Head of caudate nucleus (tissue), 42 donors: Measurements from ENCODE around the gene KAZN.
A peak's percentile ranks its signal among the peaks of the same experiment; 100 is the strongest.

ENCODE experiments used
- DNase-seq, 42 donors: peaks; one replicate each; pipeline versions ENCODE4 v3.0.0 to v3.0.0-alpha.2; 2020 to 2021; ENCODE audit warnings: mixed read lengths in 7 of 42
- intact Hi-C: fragments of 100-400 bp; cut with DNase I; formaldehyde crosslinking; loops from one replicate; pipeline ENCODE4 v1.15.0; 2022

KAZN gene

DNA sequence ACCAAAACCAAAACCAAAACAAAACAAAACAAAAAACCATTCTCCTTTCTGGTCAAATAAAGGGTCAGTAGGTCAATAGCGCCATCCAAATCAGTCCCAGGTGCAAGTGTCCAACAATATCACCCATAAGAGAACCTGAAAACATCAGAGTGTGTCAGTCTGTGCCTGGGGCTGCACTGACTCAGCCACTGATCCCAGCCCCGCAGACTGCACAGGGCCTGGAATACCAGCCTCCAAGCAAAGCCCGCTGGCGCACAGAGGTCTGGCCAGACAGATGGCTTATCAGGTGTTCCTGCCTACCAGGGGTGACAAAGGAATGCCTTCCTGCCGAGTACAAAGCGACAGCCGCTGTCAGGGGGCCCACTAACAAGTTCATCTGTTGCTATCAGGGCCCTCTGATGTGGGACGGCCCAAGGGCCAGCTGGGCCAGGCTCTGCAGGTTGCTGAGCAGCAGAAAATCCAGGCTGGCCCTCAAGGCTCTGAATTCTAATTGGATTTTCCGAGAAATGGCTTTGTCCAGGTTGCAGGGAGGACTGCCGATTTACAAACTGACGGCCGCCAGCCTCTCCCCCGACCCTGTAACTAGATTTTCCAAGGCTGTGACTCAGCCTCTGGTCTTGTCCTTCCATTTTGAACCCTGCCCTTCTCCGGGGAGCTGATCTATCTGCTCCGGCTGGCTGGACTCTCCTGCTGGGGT is 541.3 kb downstream of the KAZN start:
- no peak for DNase-seq
- intact Hi-C loops = no loop called here

DNA sequence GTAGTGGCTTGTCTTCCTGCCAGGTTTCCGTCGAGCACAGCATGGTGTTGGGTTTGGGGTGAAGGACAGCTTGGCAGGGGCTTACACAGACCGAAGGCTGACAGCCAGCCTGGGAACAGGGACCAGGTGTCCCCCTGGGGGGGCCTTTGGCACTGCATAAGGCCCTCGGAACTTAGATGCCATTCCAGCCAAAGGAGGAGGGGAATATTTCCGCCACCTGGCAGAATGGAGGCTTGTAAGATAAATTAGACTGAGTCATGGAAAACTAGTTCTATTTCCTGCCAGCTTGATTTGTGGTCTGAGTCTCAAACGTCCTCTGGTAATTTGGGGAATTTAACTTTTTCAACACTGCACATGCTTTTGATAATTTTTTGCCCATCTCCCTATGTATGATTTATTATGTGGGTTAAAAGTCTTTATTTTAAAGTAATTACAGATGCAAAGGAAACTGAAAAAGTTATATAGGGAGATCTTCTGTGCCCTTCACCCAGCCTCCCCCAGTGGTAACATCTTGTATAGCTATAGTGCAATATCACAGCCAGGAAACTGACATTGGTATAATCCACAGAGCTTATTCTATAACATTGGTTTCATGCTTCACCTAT is 543.6 kb downstream of the KAZN start:
- no peak for DNase-seq
- intact Hi-C loops = no loop called here

DNA sequence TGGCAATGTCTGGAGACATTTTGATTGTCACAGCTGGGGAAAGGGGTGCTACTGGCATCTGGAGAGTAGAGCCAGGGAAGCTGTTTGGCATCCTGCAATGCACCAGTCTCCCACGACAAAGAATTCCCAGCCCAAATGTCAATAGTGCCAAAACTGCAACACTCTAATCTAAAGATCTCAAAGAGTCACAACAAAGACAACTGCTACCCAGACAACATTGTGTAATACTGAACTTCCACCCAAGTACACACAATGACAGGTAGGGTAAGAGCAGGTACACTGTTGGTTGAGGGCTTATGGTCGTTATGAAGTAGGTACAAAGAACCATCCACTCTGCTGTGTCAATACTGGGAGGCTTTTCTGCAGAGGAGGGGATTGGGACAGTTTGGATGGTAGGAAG is 546.8 kb downstream of the KAZN start:
- intact Hi-C loops = no loop called here

DNA sequence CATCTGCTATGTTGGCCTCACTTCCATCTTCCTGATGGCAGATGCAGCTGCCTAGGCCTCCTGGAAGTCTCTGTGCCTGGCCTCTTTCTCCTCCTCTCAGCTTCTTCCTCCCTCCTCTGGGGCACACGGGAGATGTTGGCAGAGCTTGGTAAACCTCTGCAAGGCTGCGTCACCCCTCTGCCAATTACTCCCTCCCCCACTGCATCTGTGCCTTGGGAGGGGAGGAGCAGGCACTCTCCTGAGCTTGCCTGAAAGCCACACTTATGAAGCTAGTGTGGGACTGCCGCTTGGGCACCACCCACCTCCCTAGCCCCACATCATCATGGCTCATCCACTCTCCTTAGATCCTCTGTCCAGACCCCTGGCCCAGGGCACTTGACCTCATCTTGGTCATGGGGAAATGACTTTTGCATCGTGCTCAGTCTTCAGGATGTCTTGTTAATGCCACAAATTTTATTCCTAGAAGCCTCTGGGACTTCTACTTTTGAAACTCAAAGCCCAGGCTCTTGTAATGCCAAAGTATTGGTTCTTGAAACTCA is 547.7 kb downstream of the KAZN start:
- intact Hi-C loops = no loop called here
- DNase-seq = no peak

More for the DNA sequence above, 546.8 kb downstream of the KAZN start:
- no peak for DNase-seq

DNA sequence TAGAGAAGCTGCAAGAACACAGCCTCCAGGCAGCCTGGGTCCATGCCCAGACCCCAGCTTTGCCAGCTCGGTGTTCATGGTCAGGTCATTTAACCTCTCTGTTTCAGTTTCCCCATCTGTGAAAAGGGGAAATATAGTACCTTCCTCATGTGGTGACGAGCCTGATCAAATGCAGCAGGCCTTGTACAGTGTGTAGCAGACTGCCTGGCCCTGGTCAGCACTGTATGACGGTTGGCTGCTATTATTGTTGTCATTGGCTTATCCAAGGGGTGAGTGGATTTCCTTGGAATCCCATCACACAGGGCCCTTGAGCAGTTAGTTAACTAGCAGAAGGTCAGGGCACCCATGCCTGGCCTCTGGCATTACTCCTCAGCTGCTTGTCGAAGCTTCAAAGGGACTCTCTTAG is 548.5 kb downstream of the KAZN start:
- no peak for DNase-seq
- intact Hi-C loops = no loop called here

DNA sequence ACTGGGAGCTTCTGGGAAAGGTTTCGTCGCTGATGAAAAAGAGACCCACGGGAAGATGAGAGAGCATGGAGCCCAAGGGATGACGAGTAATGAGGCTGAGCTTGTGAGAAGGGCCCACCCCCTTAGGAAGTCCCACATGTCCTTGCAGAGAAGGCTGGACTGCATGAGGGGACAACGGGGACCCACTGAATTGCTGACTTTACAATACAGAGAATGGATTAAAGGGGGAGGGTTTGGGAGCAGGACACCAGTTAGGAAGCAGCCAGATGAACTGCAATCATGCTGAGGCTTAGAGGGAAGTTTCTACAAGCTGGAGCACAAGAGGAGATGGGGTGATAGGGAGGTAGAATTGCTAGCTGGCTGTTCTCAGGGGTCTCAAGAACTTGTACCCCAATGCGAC is 549.5 kb downstream of the KAZN start:
- intact Hi-C loops = no loop called here
- no peak for DNase-seq

DNA sequence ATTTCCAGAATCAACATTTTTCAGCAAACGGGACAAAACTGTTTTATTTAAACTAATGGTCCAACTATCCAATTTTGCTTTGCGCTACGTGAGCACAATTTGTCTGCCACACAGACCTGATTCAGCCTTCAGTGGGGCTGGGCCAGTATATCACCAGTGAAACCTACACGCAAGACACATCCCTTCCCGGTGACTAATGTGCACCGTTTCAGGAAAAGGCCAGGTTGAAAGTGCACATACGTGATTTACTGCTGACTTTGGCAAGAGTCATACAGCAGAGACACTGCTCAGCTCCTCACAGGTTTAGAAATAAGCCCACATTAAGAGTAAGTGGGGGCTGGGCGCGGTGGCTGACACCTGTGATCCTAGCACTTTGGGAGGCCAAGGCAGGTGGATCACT is 550.0 kb downstream of the KAZN start:
- no peak for DNase-seq
- intact Hi-C loops = no loop called here

DNA sequence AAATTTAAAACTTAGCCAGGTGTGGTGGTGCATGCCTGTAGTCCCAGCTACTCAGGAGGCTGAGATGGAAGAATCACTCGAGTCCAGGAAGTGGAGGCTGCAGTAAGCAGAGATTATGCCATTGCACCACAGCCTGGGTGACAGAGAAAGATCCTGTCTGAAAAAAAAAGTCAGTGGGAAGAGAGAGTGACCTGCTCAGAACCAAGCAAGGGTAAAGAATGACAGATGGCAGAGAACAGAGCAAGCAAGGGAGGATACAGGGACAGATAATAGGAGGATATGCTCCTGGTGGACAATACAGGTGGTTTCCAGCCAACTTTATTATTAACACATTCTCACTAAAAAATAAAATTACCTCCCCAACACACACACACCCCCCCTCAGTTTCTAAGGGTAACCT is 550.5 kb downstream of the KAZN start:
- no peak for DNase-seq
- intact Hi-C loops = no loop called here

DNA sequence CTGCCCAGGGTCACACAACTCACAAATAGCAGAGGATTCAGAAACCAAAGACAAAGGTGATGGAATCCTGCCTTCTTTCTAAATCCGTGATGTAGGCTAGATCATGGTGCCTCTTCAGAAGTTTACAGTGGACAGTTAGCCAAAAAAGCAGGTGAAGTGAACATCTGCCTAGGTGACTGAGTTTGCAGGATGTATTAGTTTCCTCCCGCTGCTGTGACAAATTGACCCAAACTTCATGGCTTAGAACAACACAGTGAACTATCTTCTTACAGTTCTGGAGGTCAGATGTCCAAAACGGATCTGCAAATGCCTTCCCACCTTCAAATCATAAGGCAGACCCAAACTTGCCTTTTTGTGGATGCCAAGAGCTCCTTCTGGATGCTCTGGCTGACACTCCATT is 551.9 kb downstream of the KAZN start:
- no peak for DNase-seq
- intact Hi-C loops = loop anchor here (5.0 kb wide), 1 partner anchor 122 kb away; no protein-coding TSS in a partner anchor

DNA sequence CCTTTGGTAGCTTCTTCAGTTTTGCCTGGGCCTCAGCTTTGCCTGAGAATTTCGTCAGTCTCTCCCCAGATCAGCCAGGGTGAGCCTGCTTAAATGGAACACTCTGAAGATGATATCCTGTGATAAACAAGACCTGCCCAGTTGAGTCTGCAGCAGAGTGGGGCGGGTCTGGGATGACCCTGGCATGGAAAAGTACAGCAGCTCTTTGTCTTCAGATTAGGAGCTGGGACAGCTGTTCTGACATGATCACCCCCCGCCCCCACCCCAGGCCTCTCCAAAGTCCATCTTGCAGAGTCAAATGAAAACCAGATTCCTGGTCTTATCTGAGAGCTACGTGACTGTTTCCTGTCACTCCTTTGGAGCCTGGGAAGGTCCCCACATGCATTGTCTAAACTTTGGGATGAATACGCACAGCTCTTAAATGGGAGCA is 552.9 kb downstream of the KAZN start:
- DNase-seq = no peak

DNA sequence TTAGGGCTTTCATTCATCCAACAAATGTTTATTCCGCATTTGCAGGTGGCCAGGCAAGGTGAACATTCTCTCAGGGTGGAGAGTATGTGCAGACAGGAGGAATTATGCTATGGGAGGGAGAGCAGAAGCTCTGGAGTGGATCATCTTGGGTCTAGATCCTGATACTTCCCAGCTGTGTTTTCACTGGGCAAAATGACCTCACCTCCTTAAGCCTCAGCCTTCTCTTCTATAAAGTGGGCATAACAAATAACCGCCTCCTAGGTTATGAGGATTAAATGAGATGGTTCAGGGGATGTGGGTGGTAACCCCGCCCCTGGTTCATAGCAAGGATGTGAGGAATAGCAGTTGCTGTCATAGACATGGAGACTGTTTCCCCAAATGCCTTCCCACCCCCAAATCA is 553.4 kb downstream of the KAZN start:
- no peak for DNase-seq
- intact Hi-C loops = loop anchor here (5.0 kb wide), 1 partner anchor 120 kb away; no protein-coding TSS in a partner anchor

More for the DNA sequence above, 552.9 kb downstream of the KAZN start:
- intact Hi-C loops = loop anchor here (5.0 kb wide), 1 partner anchor 121 kb away; no protein-coding TSS in a partner anchor

DNA sequence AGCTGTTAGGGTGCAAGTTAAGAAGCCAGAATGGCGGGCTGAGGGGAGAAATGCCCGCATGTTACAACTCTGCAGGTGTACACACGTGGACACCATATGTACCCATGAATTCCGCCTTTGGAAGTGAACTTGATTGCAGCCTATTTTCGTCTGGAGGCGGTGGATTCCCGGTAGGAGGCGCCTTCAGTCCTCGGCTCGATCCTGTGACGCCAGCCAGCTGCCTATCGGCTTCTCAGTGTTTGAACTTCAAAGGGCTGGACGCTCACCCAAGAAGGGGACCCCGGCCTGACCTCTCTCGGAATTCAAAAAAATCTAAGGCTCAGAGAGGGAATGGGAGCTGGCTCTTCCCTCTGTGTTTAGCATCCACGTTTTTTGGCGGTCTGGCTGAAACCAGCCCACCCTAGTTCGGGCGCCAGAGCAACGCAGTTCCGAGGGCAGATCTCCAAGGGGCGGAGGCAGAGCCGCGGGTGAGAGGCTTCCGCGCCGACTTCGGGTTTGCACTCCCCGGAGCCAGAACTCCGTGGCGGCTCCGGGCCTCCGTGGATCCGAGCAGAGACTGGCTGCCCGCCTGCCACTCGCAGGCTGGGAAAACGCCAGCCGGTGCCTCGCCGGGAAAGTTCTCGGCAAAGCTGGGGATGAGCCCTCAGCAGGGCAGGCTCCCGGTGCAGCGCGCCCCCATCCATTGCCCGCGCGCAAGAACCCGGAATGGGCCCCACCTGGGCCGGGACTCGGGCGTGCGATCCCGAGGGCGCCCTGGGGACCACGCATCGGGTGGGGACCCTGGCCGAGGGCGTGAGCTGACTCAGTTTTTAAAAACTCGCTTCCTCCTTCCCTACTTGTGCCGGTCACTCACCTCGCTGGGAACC is 554.1 kb downstream of the KAZN start:
- intact Hi-C loops = loop anchor here (5.0 kb wide), 1 partner anchor 120 kb away; no protein-coding TSS in a partner anchor
- DNase-seq = peak; percentile 65 to 92 (median 82)

DNA sequence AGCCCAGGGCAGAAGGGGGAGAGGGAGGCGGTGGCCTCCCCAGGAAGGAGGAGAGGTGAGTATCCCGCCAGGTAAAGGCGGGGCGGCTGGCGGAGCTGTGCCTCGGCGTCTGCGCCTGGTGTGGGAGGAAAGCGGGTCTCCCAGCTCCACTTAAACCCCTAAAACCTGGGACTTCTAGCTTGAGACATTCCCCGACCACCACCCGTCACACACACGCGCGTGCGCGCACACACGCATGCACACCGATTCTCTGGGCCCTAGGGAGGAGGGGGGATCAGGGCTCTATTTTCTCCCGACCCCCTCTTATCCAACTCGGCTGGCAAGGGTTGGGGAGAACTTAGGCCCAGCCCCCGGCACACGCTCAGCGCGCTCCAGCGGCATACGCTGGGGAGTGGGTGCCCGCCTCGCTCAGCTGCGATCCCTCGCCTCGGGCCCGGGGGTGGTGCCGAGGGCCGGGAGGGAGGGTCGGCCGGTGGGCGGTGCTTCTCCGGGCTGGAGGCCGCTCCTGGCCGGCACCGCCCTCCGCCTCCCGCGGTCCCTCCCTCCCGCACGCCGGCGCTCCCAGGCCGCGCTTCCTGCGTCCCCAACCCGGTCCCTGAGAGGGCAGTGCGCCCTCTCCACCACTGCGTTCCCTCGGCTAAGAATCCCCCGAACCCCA is 554.8 kb downstream of the KAZN start, which contains the start of gene TMEM51:
TMEM51 (plus strand) TSS at position 564 of the 658 bp plus-strand sequence. CDS start 61,341 bp downstream, outside the sequence.
- peak in 39 of 42 donors; percentile 20 to 71 (median 48) for DNase-seq
- intact Hi-C loops = loop anchor here (5.0 kb wide), 1 partner anchor 119 kb away; no protein-coding TSS in a partner anchor

DNA sequence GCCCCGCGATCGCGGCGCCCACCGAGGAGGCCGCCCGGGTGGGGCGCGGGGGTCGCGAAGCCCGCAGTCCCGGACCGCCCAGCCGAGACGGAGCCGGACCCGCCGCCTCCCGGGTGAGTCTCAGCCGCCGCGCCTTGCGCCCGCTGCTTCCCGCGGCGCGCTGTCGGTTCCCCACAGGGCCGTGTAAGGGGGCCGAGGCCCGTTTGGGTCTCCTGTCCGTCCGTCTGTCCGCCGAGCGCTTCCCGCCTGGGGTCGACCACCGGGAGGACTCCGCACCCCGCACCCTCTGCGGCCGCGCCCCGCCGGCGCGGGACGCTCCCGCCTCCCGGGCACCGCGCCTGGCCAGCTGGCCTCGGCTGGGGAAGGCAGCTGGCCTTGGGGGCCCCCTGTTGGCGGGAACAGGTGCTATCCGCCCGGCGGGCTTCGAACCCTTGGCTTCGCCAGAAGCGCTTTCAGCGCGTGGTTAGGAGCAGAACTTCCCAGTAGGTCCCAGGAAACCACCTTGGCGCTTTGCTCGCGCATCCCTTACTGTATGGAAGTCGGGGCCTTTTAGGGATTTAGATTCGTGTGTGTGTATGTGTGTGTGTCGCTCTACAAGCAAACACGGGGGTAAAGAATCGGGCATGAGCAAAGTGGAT is 555.5 kb downstream of the KAZN start:
- intact Hi-C loops = loop anchor here (5.0 kb wide), 1 partner anchor 118 kb away; no protein-coding TSS in a partner anchor
- peak in 38 of 42 donors; percentile 19 to 75 (median 48) for DNase-seq

DNA sequence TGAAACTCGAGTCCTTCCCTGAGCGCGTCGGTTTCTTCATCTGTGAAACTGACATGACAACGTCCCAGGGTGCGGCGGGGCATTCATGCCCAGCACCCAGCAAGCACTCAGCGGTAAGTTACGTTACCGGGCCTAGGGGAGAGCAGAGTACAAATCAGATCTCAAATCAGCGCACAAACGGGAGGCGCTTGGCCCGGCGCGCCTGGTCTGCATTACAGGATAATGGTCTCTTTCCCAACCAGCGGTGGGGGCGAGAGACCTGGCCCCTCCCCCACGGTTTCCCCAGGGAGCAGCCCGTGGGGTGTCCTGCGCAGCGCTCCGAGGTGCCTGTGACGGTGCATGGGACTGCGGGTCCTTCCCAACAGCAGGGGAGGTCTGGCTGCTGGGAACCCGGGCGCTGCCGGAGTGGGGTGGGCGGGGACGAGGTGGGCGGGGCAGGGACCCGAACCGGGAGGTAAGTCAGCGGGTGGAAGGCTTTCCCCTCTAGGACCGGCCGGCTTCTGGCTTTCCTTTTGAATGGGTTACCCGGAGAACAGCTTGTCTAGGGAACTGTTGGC is 556.1 kb downstream of the KAZN start:
- intact Hi-C loops = loop anchor here (5.0 kb wide), 1 partner anchor 118 kb away; no protein-coding TSS in a partner anchor
- DNase-seq = peak in 5 of 42 donors; percentile 4 to 33 (median 19)

DNA sequence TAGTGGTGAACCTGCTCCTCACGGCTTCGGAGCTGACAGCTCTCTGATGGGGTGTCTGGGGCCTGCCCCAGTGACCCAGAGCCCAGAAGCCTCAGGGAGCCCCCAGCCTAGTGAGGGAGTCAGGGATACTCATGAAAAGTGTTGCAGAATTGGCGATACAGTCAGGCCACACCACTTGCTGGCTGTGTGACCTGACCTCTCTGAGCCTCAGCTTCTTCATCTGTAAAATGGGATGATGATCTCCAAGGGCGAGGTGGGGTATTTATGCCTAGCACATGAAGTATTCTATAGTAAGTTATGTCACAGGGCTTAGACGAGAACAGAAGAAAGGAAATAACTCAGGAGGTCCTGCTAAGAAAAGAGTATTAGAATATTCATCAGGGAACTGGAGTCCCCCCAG is 556.7 kb downstream of the KAZN start:
- intact Hi-C loops = no loop called here
- DNase-seq = no peak

DNA sequence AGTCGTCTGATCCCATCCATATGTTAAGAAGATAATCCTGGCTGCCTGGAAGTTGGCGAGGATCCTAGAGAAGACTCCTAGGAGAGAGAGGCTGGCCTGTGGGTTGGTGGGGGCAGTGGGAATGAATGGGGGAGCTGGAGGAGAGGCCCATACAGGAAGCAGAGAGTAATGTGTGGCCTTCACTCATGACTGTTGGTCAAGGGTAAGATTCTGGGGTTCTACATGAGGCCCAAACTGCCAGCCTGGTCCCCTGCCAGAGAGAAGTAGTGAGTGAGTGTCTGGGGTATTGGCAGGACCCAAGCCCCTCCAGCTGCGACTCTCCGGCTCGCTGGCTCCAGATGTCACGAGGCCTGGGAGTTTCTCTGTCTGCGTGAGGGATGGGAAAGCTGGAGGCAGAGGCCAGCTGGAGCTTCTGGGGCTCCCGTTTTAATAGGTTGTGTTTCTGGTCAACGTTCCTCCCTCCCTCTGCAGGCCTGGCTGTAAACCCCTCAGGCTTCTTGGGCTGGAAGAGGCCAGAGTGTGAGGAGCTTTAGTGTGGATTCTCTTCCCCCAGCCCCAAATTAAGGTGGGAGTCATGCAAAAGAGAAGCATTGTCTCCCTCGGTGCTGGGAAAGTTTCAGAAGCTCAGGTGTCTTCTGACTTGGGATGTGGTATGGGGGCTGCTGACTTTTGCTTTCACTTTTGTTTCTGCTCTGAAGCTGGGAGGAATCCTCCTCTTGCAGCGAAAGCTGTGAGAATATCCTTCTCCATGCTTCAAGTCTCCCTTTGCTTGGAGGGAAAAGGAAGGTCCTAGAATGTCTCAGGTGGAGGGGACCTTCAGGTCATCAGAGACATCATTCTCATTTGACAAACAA is 557.6 kb downstream of the KAZN start:
- no peak for DNase-seq
- intact Hi-C loops = no loop called here
